ENCODE results near the gene PTPRM. TPM values are rescaled to one million over a fixed set of nuclear protein-coding genes. Genes with fewer than 3 reads are reported as not detected.

PTPRM gene
- total and polyA plus RNA-seq, 2 experiments from 2014 or later: 1.6 to 5.3 TPM

DNA sequence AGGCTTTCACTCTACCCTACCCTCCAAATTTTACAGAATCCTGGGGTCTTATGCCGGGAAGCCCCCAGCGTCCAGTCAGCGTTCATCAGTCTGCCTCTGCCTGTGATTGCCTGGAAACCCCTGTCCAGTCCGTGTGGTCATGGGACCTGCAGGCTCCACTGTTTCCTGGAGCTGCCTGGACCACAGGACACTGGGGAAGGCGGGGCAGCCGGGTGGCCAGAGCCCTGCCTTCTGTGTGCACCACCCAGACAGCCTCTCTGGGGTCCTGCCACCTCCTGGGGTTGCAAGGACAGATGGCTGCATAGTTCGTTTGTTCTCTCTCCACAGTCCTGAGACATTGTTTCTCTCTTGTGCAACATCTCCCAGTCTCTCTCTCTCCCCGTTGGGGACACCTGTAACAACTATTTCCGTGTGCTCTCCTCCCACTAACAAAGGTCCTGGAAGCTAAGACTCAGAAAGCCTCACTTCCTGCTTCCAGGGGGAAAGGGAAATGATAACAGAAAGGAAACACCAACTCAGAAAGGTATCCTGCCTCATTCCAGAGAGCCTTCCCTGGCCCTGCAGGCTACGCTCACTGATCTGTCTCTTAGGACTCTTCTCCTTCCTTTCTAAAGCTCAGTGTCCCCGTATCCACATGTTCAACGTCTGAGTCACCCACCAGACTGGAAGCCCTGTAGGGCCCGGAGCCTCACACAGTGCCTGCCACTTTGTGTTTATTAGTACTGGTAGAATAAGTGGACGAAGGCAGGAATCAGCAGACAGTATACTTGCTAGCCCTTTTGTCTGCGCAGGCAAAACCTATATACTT is 849.3 kb downstream of the PTPRM start (continued):
- TF ChIP-seq, protein P1, sequence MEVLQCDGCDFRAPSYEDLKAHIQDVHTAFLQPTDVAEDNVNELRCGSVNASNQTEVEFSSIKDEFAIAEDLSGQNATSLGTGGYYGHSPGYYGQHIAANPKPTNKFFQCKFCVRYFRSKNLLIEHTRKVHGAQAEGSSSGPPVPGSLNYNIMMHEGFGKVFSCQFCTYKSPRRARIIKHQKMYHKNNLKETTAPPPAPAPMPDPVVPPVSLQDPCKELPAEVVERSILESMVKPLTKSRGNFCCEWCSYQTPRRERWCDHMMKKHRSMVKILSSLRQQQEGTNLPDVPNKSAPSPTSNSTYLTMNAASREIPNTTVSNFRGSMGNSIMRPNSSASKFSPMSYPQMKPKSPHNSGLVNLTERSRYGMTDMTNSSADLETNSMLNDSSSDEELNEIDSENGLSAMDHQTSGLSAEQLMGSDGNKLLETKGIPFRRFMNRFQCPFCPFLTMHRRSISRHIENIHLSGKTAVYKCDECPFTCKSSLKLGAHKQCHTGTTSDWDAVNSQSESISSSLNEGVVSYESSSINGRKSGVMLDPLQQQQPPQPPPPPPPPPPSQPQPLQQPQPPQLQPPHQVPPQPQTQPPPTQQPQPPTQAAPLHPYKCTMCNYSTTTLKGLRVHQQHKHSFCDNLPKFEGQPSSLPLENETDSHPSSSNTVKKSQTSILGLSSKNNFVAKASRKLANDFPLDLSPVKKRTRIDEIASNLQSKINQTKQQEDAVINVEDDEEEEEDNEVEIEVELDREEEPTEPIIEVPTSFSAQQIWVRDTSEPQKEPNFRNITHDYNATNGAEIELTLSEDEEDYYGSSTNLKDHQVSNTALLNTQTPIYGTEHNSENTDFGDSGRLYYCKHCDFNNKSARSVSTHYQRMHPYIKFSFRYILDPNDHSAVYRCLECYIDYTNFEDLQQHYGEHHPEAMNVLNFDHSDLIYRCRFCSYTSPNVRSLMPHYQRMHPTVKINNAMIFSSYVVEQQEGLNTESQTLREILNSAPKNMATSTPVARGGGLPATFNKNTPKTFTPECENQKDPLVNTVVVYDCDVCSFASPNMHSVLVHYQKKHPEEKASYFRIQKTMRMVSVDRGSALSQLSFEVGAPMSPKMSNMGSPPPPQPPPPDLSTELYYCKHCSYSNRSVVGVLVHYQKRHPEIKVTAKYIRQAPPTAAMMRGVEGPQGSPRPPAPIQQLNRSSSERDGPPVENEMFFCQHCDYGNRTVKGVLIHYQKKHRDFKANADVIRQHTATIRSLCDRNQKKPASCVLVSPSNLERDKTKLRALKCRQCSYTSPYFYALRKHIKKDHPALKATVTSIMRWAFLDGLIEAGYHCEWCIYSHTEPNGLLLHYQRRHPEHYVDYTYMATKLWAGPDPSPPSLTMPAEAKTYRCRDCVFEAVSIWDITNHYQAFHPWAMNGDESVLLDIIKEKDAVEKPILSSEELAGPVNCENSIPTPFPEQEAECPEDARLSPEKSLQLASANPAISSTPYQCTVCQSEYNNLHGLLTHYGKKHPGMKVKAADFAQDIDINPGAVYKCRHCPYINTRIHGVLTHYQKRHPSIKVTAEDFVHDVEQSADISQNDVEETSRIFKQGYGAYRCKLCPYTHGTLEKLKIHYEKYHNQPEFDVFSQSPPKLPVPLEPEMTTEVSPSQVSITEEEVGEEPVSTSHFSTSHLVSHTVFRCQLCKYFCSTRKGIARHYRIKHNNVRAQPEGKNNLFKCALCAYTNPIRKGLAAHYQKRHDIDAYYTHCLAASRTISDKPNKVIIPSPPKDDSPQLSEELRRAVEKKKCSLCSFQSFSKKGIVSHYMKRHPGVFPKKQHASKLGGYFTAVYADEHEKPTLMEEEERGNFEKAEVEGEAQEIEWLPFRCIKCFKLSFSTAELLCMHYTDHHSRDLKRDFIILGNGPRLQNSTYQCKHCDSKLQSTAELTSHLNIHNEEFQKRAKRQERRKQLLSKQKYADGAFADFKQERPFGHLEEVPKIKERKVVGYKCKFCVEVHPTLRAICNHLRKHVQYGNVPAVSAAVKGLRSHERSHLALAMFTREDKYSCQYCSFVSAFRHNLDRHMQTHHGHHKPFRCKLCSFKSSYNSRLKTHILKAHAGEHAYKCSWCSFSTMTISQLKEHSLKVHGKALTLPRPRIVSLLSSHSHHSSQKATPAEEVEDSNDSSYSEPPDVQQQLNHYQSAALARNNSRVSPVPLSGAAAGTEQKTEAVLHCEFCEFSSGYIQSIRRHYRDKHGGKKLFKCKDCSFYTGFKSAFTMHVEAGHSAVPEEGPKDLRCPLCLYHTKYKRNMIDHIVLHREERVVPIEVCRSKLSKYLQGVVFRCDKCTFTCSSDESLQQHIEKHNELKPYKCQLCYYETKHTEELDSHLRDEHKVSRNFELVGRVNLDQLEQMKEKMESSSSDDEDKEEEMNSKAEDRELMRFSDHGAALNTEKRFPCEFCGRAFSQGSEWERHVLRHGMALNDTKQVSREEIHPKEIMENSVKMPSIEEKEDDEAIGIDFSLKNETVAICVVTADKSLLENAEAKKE (CRISPR knock-in tag; IDR thresholded peaks at IDR 0.05): no peak
- no peak for TF ChIP-seq EZH2 (IDR thresholded peaks at IDR 0.05; ENCODE audit: low read depth, unreplicated experiment)
- no peak for TF ChIP-seq ZNF114 (CRISPR knock-in tag; IDR thresholded peaks at IDR 0.05)

DNA sequence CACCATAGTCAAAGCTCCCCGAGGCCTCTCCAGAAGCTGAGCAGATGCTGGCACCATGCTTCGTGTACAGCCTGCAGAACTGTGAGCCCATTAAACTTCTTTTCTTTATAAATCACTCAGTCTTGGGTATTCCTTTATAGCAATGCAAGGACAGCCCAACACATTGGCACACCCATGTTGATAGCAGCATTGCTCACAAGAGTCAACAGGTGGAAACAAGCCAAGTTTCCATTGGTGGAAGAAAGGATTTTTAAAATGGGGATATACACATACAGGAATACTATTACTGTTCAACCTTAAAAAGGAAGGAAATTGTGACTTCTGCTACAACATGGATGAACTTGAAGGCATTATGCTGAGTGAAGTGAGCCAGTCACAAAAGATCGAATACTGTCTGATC is 855.3 kb downstream of the PTPRM start:
- no peak overlapping the region for H3K27ac Mint-ChIP-seq
- Histone ChIP-seq H3K36me3 (ENCODE audit: insufficient read depth) (no peaks in the 10 kb centered on the region; the same call in 1 of the 2 replicates), H4K20me1 (replicated peaks; ENCODE audit: insufficient read depth) (no peaks in the 10 kb centered on the region), H3K27me3 (ENCODE audit: insufficient read depth) (no peaks in the 10 kb centered on the region), H3K4me1 (ENCODE audit: insufficient read depth) (no peaks in the 10 kb centered on the region; the same call in 1 of the 2 replicates), H2AFZ (no peak overlapping the region), H3K4me3 (no peak overlapping the region), H3K4me2 (no peak overlapping the region), H3K79me2 (replicated peaks; ENCODE audit: insufficient read depth) (no peaks in the 10 kb centered on the region), H3K9me2 (ENCODE audit: insufficient read depth) (no peaks in the 10 kb centered on the region), H3F3A (replicated peaks; ENCODE audit: low read depth) (no peaks in the 10 kb centered on the region), H3K27ac (ENCODE audit: low read depth) (no peak overlapping the region)
- no peaks in the 10 kb centered on the region for H3K9me3 Mint-ChIP-seq
- peaks cover 16% of the 10 kb centered on the region for H3K4me1 Mint-ChIP-seq
- H3K4me3 Mint-ChIP-seq: no peak overlapping the region
- no peak for ATAC-seq
- H3K36me3 Mint-ChIP-seq (ENCODE audit: low read depth): no peaks in the 10 kb centered on the region
- H3K27me3 Mint-ChIP-seq (ENCODE audit: insufficient read depth, low read depth, poor library complexity): no peaks in the 10 kb centered on the region
- DNase-seq (ENCODE audit: low spot score): no peak
- TF ChIP-seq CREB1 (CRISPR knock-in tag; IDR thresholded peaks at IDR 0.05; ENCODE audit: low read depth) (no peak), NANOG (IDR thresholded peaks at IDR 0.05; ENCODE audit: borderline replicate concordance) (no peak), JUNB (IDR thresholded peaks at IDR 0.05; ENCODE audit: unreplicated experiment) (no peak), EZH2 (IDR thresholded peaks at IDR 0.05; ENCODE audit: low read depth, unreplicated experiment) (no peak), EZH2phosphoT487 (IDR thresholded peaks at IDR 0.05; ENCODE audit: unreplicated experiment) (no peak), ZNF114 (CRISPR knock-in tag; IDR thresholded peaks at IDR 0.05) (no peak)
- TF ChIP-seq, protein P2, sequence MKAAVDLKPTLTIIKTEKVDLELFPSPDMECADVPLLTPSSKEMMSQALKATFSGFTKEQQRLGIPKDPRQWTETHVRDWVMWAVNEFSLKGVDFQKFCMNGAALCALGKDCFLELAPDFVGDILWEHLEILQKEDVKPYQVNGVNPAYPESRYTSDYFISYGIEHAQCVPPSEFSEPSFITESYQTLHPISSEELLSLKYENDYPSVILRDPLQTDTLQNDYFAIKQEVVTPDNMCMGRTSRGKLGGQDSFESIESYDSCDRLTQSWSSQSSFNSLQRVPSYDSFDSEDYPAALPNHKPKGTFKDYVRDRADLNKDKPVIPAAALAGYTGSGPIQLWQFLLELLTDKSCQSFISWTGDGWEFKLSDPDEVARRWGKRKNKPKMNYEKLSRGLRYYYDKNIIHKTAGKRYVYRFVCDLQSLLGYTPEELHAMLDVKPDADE (IDR thresholded peaks at IDR 0.05): no peak
- TF ChIP-seq, protein P3, sequence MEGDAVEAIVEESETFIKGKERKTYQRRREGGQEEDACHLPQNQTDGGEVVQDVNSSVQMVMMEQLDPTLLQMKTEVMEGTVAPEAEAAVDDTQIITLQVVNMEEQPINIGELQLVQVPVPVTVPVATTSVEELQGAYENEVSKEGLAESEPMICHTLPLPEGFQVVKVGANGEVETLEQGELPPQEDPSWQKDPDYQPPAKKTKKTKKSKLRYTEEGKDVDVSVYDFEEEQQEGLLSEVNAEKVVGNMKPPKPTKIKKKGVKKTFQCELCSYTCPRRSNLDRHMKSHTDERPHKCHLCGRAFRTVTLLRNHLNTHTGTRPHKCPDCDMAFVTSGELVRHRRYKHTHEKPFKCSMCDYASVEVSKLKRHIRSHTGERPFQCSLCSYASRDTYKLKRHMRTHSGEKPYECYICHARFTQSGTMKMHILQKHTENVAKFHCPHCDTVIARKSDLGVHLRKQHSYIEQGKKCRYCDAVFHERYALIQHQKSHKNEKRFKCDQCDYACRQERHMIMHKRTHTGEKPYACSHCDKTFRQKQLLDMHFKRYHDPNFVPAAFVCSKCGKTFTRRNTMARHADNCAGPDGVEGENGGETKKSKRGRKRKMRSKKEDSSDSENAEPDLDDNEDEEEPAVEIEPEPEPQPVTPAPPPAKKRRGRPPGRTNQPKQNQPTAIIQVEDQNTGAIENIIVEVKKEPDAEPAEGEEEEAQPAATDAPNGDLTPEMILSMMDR (conservative IDR thresholded peaks at IDR 0.05; ENCODE audit: low read depth in 2 of 2): no peak
